NCI-H2171 treated with DMSO at 0.1 percent for 48 hours (cell line): ENCODE measurements around the gene KIAA0319L.
"Not testable (repeated sequence)": the region's sequence is repeated elsewhere in the genome, so short reads cannot be mapped to it uniquely, and the experiment has no call there.

Experiments used
- DNase-seq: peaks from one replicate; lab custom pipeline; 2025; lab: John Stamatoyannopoulos, UW

Gene KIAA0319L

GRCh38 chr1:35490250-35490649 is 67.0 kb downstream of the KIAA0319L start:
- DNase-seq, result no peak

DNA sequence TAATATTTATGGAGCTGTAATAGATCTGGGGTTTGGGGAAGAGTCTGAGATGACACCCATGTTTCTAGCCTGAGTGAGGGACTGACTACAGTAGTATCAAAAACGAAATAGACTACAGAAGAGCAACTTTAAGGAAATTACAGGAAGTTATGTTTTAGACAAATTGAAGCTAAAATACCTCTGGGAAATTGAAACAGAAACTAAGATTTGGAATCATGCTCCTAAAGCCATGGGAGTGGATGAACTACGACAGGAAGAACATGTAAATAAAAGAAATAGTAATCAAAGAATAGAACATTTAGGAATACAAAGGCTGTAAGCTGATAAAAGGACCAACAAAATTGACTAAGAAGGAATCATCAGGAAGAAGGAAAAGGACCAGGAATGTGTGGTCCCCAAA is 68.9 kb downstream of the KIAA0319L start:
- no peak for DNase-seq

DNA sequence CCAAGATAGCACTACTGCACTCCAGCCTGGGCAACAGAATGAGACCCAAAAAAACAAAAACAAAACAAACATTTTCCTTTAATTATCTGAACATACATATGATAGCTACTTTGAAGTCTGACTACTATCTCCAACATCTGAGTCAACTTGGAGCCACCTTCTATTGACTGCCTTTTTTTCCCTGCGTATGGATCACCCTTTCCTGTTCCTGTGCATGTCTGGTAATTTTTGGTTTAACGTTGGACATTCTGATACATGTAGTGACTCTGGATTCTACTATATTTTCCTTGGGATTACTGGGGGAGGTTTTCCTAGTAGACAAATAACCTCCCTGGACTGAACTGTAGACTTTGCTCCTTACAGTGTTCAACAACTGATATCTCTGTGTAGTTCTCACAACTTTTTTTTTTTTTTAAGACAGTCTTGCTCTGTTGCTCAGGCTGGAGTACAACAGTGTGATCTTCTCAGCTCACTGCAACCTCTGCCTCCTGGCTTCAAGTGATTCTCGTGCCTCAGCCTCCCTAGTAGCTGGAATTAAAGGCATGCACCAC is 70.3 kb downstream of the KIAA0319L start:
- no peak for DNase-seq

DNA sequence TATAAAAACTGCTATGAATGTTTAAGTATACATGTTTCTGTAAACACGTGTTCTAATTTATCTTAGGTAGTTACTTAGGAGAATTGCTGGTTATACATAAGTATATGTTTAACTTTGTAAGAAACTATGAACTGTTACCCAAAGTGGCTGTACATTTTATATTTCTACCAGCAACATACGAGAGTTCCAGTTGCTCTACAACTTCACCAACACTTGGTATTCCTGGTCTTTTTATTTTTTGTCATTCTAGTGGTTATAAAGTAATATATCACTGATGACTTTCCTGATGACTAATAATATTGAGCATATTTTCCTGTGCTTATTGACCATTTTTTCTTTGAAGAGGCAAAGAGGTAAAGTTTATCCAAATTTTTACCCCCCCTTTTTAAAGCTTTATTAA is 76.0 kb downstream of the KIAA0319L start:
- DNase-seq, result no peak

GRCh38 chr1:35477870-35478269 is 79.3 kb downstream of the KIAA0319L start:
- no peak for DNase-seq

- peak; percentile 79 for DNase-seq
Measured at GRCh38 chr1:35475856-35476674, 81.1 kb downstream of the KIAA0319L start.

DNA sequence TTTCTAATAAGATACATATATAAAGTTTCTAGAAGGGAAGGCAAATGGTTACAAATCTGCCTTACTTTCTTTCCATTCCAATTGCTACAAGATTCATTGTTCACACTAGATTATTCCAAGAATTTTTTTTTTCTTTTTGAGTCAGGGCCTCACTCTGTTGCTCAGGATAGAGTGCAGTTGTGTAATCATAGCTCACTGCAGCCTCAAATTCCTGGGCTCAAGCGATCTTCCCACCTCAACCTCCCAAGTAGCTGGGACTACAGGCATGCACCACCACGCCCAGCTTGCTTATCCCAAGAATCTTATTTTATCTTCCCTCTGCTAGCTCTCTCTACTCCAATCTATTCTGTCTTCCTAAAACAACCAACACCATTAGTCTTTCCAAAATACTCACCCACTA is 81.8 kb downstream of the KIAA0319L start:
- DNase-seq, result no peak

DNA sequence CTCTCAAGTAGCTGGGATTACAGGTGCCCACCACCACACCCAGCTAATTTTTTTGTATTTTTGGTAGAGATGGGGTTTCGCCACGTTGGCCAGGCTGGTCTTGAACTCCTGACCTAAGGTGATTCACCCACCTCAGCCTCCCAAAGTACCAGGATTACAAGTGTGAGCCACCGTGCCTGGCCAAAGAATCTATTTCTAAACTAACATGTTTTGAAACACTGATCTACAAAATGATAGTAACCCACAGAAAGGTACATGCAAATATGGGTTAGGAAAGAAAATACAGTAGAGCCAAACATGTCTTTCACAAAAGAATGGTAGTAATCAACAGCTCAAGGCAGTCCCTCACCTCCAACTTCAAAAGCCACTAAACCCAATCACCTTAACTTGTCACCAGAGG is 84.0 kb downstream of the KIAA0319L start:
- not testable (repeated sequence) for DNase-seq

DNA sequence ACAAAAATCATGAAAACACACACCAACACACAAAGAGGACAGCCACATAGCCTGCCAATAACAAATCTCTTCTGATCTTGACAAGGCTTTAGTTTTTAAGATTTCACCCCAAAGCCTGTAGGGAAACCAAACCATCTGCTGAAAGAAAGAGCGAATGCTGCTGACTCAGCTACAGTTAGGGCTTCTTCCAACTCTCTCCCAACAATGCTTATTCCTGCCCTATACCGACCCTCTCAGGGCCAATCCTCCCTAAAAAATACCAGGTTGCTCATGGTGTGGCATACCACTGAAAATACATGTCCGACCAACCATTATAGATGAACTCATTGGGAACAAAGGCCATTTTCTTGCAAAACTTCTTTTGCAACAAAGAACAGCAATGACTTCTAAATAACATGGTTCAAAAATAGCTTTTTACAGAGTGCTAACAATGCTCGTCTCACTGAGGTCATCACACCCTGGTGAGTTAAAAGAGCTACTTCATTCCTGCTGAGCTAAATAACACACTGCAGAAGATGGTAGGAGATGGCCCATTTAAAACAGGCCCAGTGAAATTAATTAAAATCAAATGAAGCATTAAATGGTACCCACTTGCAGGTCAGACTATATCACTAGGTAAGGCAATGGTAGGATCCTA is 86.1 kb downstream of the KIAA0319L start:
- DNase-seq, result no peak

- DNase-seq, result no peak
Measured at GRCh38 chr1:35466120-35466519, 91.1 kb downstream of the KIAA0319L start.

- not testable (repeated sequence) for DNase-seq
Measured at GRCh38 chr1:35463749-35464148, 93.5 kb downstream of the KIAA0319L start.

DNA sequence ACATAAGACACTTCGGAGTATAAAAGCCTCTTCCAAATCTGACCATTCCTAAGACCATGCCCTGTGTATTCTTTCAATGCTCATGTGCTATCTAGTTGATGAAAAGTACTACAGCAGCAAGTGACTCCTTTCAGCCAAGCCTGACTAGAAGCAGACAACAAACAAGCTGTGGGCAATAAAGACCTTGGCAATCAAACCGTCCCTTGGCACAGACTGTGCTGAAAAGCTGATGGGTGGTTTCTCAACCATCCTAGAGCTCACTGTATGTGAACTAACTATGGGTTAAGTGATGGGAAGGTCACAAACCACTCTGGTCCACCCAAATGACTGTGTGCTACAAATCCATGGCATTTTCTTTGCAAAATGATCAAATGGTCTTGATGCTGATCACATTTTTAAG is 94.0 kb downstream of the KIAA0319L start:
- no peak for DNase-seq

GRCh38 chr1:35461966-35462651 is 95.1 kb downstream of the KIAA0319L start:
- DNase-seq, result no peak

DNA sequence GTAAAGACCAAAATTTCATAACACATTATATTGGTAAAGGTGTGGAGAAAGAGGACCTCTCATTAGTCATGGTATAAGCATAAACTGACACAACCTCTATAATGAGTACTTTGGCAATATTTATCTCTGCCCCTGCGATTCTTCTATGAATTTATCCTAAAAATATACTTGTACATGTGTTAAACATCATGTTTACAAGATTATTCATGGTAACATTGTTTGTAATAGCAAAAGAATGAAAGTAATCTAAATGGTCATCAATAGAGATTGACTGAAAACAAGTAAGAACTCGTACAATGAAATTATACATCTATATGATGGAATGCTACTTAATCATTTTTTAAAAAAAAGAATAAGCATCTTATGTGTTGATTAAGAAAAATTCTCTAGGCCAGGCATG is 96.4 kb downstream of the KIAA0319L start:
- DNase-seq, result no peak

GRCh38 chr1:35454616-35455015 is 102.6 kb downstream of the KIAA0319L start:
- no peak for DNase-seq

DNA sequence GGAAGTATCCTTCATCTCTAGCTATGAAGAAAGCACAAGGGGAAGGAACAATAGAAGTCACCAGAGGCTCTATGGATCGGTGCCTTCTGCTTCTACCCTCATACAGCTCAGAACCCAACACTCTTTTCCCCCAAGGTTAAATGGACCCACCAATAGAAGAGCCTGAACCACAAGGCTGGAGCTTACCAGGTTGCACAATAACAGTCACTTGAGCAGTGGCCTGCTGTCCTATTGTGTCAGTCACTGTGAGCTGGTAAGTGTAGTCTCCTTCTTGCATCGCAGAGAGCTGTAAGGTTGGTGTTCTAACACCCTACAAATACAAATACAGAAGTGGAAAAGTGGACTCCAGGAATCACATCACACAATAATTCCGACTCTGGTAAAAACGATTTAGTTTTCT is 103.0 kb downstream of the KIAA0319L start:
- DNase-seq, result no peak

GRCh38 chr1:35453031-35453430 is 104.2 kb downstream of the KIAA0319L start:
- DNase-seq, result peak; percentile 83

DNA sequence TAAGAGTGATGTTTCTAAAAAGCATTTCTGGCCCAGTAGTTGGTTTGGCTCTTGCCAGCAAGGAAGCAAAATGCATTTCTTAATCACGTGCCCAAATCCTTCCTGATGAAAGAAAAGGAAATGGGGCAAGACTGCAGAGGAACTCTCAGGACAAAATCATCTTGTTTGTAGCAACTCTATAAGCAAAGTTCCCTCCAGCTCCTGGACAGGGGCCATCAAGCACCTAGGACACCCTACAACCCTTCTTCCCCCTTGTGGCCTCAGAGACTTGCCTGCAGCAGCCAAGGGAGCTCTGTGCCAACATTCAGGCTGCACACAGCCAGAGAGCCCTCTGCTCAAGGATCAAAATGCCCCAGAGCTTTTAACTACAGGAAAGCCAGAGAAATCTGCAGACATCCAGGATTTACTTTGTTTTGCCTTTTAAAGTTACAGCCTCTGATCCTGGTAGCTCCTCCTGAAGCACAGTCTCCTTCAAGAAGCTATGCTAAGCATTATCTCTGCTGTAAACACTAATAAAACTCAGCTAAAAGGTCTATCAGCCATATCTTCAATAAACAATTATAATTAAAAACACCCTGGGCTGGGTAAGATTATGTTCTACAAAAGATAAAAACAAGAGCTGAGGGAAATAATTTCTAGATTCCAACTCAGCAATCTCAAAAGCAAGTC is 105.0 kb downstream of the KIAA0319L start:
- DNase-seq, result no peak

- peak; percentile 46 for DNase-seq
Measured at GRCh38 chr1:35451125-35451528, 106.1 kb downstream of the KIAA0319L start.

DNA sequence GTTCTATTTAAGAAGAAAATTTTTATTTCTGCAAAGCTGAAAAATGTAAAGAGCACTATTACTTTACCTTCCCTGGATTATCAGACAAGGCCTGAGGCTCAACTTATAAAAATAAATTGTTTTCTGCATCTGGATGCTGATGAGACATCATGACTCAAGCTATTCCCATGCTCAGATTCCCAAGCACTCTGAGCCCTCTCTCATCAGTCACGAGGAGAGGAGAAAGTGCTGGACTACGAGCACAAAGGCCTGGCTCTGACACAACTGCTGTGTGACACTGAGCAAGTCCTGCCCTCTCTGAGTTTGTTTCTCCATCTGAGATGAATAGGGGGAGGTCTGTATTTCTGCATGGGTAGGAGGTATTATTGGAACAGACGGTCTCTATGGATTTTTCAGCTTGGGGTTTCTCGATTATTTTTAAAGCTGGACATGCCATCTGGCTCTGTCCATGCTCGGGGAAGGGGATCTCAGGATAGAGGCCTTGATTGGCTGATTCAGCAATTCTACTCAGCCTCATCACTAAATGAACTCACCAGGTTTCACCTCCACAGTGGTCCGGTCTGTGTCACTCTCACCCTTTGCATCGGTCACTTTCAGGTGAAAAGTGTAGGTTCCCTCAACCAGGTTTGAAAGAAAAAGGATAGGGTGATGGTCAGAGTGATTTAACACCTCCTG is 107.7 kb downstream of the KIAA0319L start:
- DNase-seq, result no peak

DNA sequence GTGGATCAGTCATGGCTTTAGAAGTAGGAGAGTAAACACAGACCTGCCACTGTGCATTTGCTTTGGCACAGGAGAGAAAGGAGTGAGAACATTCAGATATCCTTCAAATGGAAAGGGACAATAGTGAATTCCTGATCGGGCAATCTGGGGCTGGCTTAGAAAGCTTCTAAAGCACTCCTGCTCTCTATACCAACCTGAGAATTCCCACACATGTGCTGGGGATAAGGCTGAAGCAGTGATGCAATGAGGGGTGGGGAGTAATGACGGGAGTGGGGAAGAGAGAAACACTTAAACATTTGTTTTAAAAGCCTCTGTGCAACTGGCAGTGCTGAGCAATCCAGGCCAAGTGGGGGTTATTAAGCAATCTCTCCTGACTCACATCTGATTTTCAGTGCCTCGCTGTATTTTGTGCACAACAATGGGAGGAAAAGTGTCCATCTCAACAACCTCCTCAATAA is 108.8 kb downstream of the KIAA0319L start:
- DNase-seq, result no peak
